ENCODE results near the gene BRD4.

BRD4 gene

GRCh38 chr19:15283141-15283883 is 49.0 kb downstream of the BRD4 start:
- Histone ChIP-seq H3K27ac (ENCODE audit: low read depth, low read length) (no peak overlapping the region), H3K9me3 (ENCODE audit: control insufficient read depth in 1 of 2, low read length in 2 of 2) (no peaks in the 10 kb centered on the region)

GRCh38 chr19:15282311-15282705 is 50.0 kb downstream of the BRD4 start:
- Histone ChIP-seq H3K9me3 (ENCODE audit: control insufficient read depth in 1 of 2, low read length in 2 of 2) (no peaks in the 10 kb centered on the region), H3K4me3 (ENCODE audit: low read depth in 1 of 2, low read length in 2 of 2) (no peak overlapping the region), H3K36me3 (ENCODE audit: control insufficient read depth in 1 of 2, insufficient read depth in 2 of 2, low read length in 2 of 2) (no peaks in the 10 kb centered on the region), H3K4me1 (ENCODE audit: control insufficient read depth in 1 of 2, insufficient read depth in 2 of 2, low read length in 2 of 2) (peaks cover 68 to 71% of the 10 kb centered on the region in 2 donors), H3K9ac (ENCODE audit: low read depth in 1 of 2, low read length in 2 of 2) (no peak overlapping the region), H3K27ac (ENCODE audit: low read depth, low read length) (no peak overlapping the region), H3K27me3 (ENCODE audit: control insufficient read depth in 1 of 2, insufficient read depth in 2 of 2, low read length in 2 of 2) (no peaks in the 10 kb centered on the region)

More at GRCh38 chr19:15283141-15283883, 49.0 kb downstream of the BRD4 start:
- Histone ChIP-seq H3K9ac (ENCODE audit: low read depth in 1 of 2, low read length in 2 of 2) (no peak overlapping the region), H3K36me3 (ENCODE audit: control insufficient read depth in 1 of 2, insufficient read depth in 2 of 2, low read length in 2 of 2) (no peaks in the 10 kb centered on the region), H3K27me3 (ENCODE audit: control insufficient read depth in 1 of 2, insufficient read depth in 2 of 2, low read length in 2 of 2) (no peaks in the 10 kb centered on the region), H3K4me1 (ENCODE audit: control insufficient read depth in 1 of 2, insufficient read depth in 2 of 2, low read length in 2 of 2) (peaks cover 78 to 79% of the 10 kb centered on the region in 2 donors), H3K4me3 (ENCODE audit: low read depth in 1 of 2, low read length in 2 of 2) (no peak overlapping the region)

GRCh38 chr19:15280915-15281683 is 51.2 kb downstream of the BRD4 start:
- Histone ChIP-seq H3K9ac (ENCODE audit: low read depth in 1 of 2, low read length in 2 of 2) (no peak overlapping the region), H3K27ac (ENCODE audit: low read depth, low read length) (no peak overlapping the region), H3K27me3 (ENCODE audit: control insufficient read depth in 1 of 2, insufficient read depth in 2 of 2, low read length in 2 of 2) (no peaks in the 10 kb centered on the region), H3K36me3 (ENCODE audit: control insufficient read depth in 1 of 2, insufficient read depth in 2 of 2, low read length in 2 of 2) (no peaks in the 10 kb centered on the region), H3K4me3 (ENCODE audit: low read depth in 1 of 2, low read length in 2 of 2) (no peak overlapping the region), H3K4me1 (ENCODE audit: control insufficient read depth in 1 of 2, insufficient read depth in 2 of 2, low read length in 2 of 2) (peaks cover 67% of the 10 kb centered on the region in 2 donors), H3K9me3 (ENCODE audit: control insufficient read depth in 1 of 2, low read length in 2 of 2) (no peaks in the 10 kb centered on the region)

- Histone ChIP-seq H3K9me3 (ENCODE audit: control insufficient read depth in 1 of 2, low read length in 2 of 2) (no peaks in the 10 kb centered on the region), H3K27ac (ENCODE audit: low read depth, low read length) (no peak overlapping the region), H3K27me3 (ENCODE audit: control insufficient read depth in 1 of 2, insufficient read depth in 2 of 2, low read length in 2 of 2) (no peaks in the 10 kb centered on the region), H3K4me3 (ENCODE audit: low read depth in 1 of 2, low read length in 2 of 2) (no peak overlapping the region), H3K9ac (ENCODE audit: low read depth in 1 of 2, low read length in 2 of 2) (no peak overlapping the region), H3K36me3 (ENCODE audit: control insufficient read depth in 1 of 2, insufficient read depth in 2 of 2, low read length in 2 of 2) (no peaks in the 10 kb centered on the region), H3K4me1 (ENCODE audit: control insufficient read depth in 1 of 2, insufficient read depth in 2 of 2, low read length in 2 of 2) (peaks cover 59 to 60% of the 10 kb centered on the region in 2 donors)
Observed at GRCh38 chr19:15280048-15280725, 52.2 kb downstream of the BRD4 start.

- no peak overlapping the region for H3K27ac ChIP-seq (ENCODE audit: low read depth, low read length)
- no peaks in the 10 kb centered on the region for H3K27me3 ChIP-seq (ENCODE audit: control insufficient read depth in 1 of 2, insufficient read depth in 2 of 2, low read length in 2 of 2)
- H3K36me3 ChIP-seq (ENCODE audit: control insufficient read depth in 1 of 2, insufficient read depth in 2 of 2, low read length in 2 of 2) = no peaks in the 10 kb centered on the region
- H3K9ac ChIP-seq (ENCODE audit: low read depth in 1 of 2, low read length in 2 of 2) = no peak overlapping the region
- H3K4me3 ChIP-seq (ENCODE audit: low read depth in 1 of 2, low read length in 2 of 2) = no peak overlapping the region
- H3K9me3 ChIP-seq (ENCODE audit: control insufficient read depth in 1 of 2, low read length in 2 of 2) = no peaks in the 10 kb centered on the region
- peaks cover 52 to 53% of the 10 kb centered on the region in 2 donors for H3K4me1 ChIP-seq (ENCODE audit: control insufficient read depth in 1 of 2, insufficient read depth in 2 of 2, low read length in 2 of 2)
Observed at GRCh38 chr19:15279326-15279904, 52.9 kb downstream of the BRD4 start.

- Histone ChIP-seq H3K27ac (ENCODE audit: low read depth, low read length) (no peak overlapping the region), H3K9ac (ENCODE audit: low read depth in 1 of 2, low read length in 2 of 2) (no peak overlapping the region)
Observed at GRCh38 chr19:15276620-15277215, 55.6 kb downstream of the BRD4 start.

GRCh38 chr19:15274477-15274876 is 57.9 kb downstream of the BRD4 start:
- no peaks in the 10 kb centered on the region for H3K27me3 ChIP-seq (ENCODE audit: control insufficient read depth in 1 of 2, insufficient read depth in 2 of 2, low read length in 2 of 2)
- no peaks in the 10 kb centered on the region for H3K9me3 ChIP-seq (ENCODE audit: control insufficient read depth in 1 of 2, low read length in 2 of 2)
- no peak overlapping the region for H3K4me3 ChIP-seq (ENCODE audit: low read depth in 1 of 2, low read length in 2 of 2)
- no peak overlapping the region for H3K9ac ChIP-seq (ENCODE audit: low read depth in 1 of 2, low read length in 2 of 2)
- no peak overlapping the region for H3K27ac ChIP-seq (ENCODE audit: low read depth, low read length)
- H3K4me1 ChIP-seq (ENCODE audit: control insufficient read depth in 1 of 2, insufficient read depth in 2 of 2, low read length in 2 of 2) = peaks cover 15 to 20% of the 10 kb centered on the region in 2 donors
- H3K36me3 ChIP-seq (ENCODE audit: control insufficient read depth in 1 of 2, insufficient read depth in 2 of 2, low read length in 2 of 2) = peaks cover 34 to 35% of the 10 kb centered on the region in 2 donors

More at GRCh38 chr19:15276620-15277215, 55.6 kb downstream of the BRD4 start:
- Histone ChIP-seq H3K36me3 (ENCODE audit: control insufficient read depth in 1 of 2, insufficient read depth in 2 of 2, low read length in 2 of 2) (peaks cover 15 to 16% of the 10 kb centered on the region in 2 donors), H3K27me3 (ENCODE audit: control insufficient read depth in 1 of 2, insufficient read depth in 2 of 2, low read length in 2 of 2) (no peaks in the 10 kb centered on the region), H3K4me3 (ENCODE audit: low read depth in 1 of 2, low read length in 2 of 2) (no peak overlapping the region), H3K9me3 (ENCODE audit: control insufficient read depth in 1 of 2, low read length in 2 of 2) (no peaks in the 10 kb centered on the region), H3K4me1 (ENCODE audit: control insufficient read depth in 1 of 2, insufficient read depth in 2 of 2, low read length in 2 of 2) (peaks cover 35 to 37% of the 10 kb centered on the region in 2 donors)

- Histone ChIP-seq H3K4me3 (ENCODE audit: low read depth in 1 of 2, low read length in 2 of 2) (no peak overlapping the region), H3K4me1 (ENCODE audit: control insufficient read depth in 1 of 2, insufficient read depth in 2 of 2, low read length in 2 of 2) (peaks cover 18 to 20% of the 10 kb centered on the region in 2 donors), H3K9ac (ENCODE audit: low read depth in 1 of 2, low read length in 2 of 2) (no peak overlapping the region), H3K27me3 (ENCODE audit: control insufficient read depth in 1 of 2, insufficient read depth in 2 of 2, low read length in 2 of 2) (no peaks in the 10 kb centered on the region), H3K27ac (ENCODE audit: low read depth, low read length) (no peak overlapping the region), H3K9me3 (ENCODE audit: control insufficient read depth in 1 of 2, low read length in 2 of 2) (no peaks in the 10 kb centered on the region), H3K36me3 (ENCODE audit: control insufficient read depth in 1 of 2, insufficient read depth in 2 of 2, low read length in 2 of 2) (peaks cover 53 to 77% of the 10 kb centered on the region in 2 donors)
Observed at GRCh38 chr19:15269806-15270205, 62.5 kb downstream of the BRD4 start.

GRCh38 chr19:15268928-15269253 is 63.4 kb downstream of the BRD4 start:
- Histone ChIP-seq H3K27ac (ENCODE audit: low read depth, low read length) (no peak overlapping the region), H3K9me3 (ENCODE audit: control insufficient read depth in 1 of 2, low read length in 2 of 2) (no peaks in the 10 kb centered on the region), H3K9ac (ENCODE audit: low read depth in 1 of 2, low read length in 2 of 2) (no peak overlapping the region), H3K27me3 (ENCODE audit: control insufficient read depth in 1 of 2, insufficient read depth in 2 of 2, low read length in 2 of 2) (no peaks in the 10 kb centered on the region), H3K36me3 (ENCODE audit: control insufficient read depth in 1 of 2, insufficient read depth in 2 of 2, low read length in 2 of 2) (peaks cover 57 to 86% of the 10 kb centered on the region in 2 donors), H3K4me3 (ENCODE audit: low read depth in 1 of 2, low read length in 2 of 2) (no peak overlapping the region), H3K4me1 (ENCODE audit: control insufficient read depth in 1 of 2, insufficient read depth in 2 of 2, low read length in 2 of 2) (peaks cover 15 to 20% of the 10 kb centered on the region in 2 donors)

All from duodenal mucosa (tissue), 2 donors.